VCaP (cell line): ENCODE measurements around the gene RIIAD1.
A peak's percentile ranks its signal among the peaks of the same experiment; 100 is the strongest.

Source experiments
- H3K27ac ChIP-seq: fragments of 450-650 bp; 2 replicates; pipeline ENCODE4 v1.5.1; 2017
- CTCF ChIP-seq: fragments of 450-650 bp; conservative IDR thresholded peaks from 2 replicates; pipeline ENCODE4 v1.5.1; 2017; ENCODE audit warnings: mild to moderate bottlenecking, moderate library complexity

Gene RIIAD1

DNA sequence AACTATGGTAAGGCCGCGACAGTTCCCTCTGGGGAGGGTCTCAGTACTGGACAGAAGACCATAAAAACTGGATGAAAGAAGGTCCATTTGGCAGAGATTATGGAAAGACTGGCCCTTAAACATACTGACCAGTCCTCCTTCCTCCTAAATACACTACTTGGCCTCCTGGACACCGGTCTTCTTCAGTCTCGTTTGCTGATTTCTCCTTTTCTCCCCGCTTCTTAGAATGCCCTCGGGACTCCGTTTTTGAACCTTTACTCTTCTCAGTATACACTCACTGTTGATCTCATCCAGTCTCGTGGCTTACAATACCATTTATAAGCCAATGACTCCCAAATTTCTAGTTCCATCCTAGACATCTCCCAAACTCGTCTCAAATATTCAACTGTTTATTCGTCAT lies 42.7 kb downstream of the RIIAD1 start:
- peak overlapping the region; percentile 98 for H3K27ac ChIP-seq

GRCh38 chr1:151768351-151769066 lies 47.2 kb downstream of the RIIAD1 start:
- H3K27ac ChIP-seq, result peak overlapping the region; percentile 98

More for the DNA sequence above, 42.7 kb downstream of the RIIAD1 start:
- TF ChIP-seq CTCF, result no peak

- H3K27ac ChIP-seq, result peak overlapping the region; percentile 98
Observed at GRCh38 chr1:151769270-151769669, 47.9 kb downstream of the RIIAD1 start.

GRCh38 chr1:151773702-151774101 lies 52.4 kb downstream of the RIIAD1 start:
- TF ChIP-seq CTCF, result no peak
- no peak overlapping the region; the same call in 1 of the 2 replicates for H3K27ac ChIP-seq

DNA sequence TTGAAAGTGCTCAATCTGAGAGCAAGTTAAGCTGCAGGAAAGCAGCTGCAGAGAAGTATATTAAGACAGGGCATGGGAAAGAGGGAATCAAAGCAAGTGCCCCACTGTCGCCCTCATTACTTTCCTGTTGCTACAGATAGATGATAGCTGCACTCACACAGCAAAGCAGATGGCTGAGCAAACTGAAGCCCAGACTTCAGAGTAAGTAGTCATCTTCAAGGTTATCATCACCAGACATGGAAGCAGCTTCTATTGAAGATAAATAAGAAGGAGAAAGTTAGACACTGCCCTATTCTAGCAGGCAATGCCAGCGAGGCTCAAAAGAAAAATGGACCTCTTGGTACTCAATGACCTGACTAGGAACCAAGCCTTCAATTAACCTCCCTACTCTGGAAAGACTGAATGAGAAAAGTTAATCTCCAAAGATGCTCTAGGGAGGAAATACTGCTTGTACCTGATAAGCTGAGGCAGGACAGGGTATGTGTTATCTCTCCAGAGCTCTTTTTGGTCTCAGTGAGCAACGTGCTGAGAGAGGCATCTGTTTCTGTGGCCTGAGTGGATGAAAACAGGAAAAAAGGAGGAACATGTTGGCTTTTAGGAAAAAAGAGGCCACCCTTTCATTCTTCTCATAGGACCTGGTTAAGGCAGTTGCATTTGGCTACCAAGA lies 53.1 kb downstream of the RIIAD1 start:
- no peak overlapping the region for H3K27ac ChIP-seq
- no peak for TF ChIP-seq CTCF

- no peak overlapping the region for H3K27ac ChIP-seq
- TF ChIP-seq CTCF, result no peak
Observed at GRCh38 chr1:151775894-151776664, 54.8 kb downstream of the RIIAD1 start.

- H3K27ac ChIP-seq, result no peak overlapping the region
- TF ChIP-seq CTCF, result no peak
Observed at GRCh38 chr1:151776665-151777062, 55.3 kb downstream of the RIIAD1 start.

GRCh38 chr1:151777317-151777716 lies 56.0 kb downstream of the RIIAD1 start:
- TF ChIP-seq CTCF, result no peak
- H3K27ac ChIP-seq, result no peak overlapping the region
